ENCODE results near the gene TMEM183A. TPM values are rescaled to one million over a fixed set of nuclear protein-coding genes. Genes with fewer than 3 reads are reported as not detected.

The TMEM183A gene
- total and polyA plus RNA-seq, 9 of the 15 experiments (the other 6 are each of a cell fraction or from before 2014, with no cell fraction given), result 23.4 to 190 (median 124) TPM

DNA sequence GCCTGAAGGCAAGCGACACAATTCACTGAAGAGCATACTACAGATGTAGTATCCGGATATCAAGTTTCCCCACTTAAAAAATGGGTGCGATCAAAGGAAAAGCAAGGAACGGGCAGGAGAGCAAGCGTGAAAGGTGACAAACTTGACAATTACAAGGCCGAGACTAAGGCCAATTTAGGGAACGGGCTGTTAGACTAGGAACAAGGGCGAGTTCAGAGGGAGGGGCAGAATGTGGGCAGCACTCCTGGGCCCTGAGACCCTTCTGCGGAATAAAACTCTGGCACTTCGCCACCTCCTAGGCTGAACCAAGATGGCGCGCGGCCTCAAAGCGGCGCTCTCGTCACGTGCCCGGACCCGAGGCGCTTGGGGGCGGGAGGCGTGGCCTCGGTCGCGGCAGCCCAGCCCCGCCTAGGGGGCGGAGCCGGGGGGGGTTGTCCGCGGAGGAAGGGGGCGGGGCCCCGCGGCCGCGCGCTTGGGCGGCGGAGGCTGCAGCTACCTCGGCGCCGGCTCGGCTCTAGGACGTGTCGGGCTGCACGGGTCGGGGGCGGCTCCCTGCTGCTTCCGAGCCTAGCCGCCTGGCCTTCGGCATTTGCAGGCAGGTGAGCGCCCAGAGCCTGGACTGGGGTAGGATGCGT is 19.0 kb downstream of the TMEM183A start, which contains the start of gene PPFIA4 (continued):
- TF ChIP-seq, protein P1, sequence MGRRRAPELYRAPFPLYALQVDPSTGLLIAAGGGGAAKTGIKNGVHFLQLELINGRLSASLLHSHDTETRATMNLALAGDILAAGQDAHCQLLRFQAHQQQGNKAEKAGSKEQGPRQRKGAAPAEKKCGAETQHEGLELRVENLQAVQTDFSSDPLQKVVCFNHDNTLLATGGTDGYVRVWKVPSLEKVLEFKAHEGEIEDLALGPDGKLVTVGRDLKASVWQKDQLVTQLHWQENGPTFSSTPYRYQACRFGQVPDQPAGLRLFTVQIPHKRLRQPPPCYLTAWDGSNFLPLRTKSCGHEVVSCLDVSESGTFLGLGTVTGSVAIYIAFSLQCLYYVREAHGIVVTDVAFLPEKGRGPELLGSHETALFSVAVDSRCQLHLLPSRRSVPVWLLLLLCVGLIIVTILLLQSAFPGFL (CRISPR knock-in tag; IDR thresholded peaks at IDR 0.05), result no peak; the same call in 1 of the 2 replicates
- 0 out of 2 replicates have a peak, but pooled peaks have one; percentile 55 for TF ChIP-seq IFI16 (CRISPR knock-in tag; IDR thresholded peaks at IDR 0.05)
- TF ChIP-seq, protein P2, sequence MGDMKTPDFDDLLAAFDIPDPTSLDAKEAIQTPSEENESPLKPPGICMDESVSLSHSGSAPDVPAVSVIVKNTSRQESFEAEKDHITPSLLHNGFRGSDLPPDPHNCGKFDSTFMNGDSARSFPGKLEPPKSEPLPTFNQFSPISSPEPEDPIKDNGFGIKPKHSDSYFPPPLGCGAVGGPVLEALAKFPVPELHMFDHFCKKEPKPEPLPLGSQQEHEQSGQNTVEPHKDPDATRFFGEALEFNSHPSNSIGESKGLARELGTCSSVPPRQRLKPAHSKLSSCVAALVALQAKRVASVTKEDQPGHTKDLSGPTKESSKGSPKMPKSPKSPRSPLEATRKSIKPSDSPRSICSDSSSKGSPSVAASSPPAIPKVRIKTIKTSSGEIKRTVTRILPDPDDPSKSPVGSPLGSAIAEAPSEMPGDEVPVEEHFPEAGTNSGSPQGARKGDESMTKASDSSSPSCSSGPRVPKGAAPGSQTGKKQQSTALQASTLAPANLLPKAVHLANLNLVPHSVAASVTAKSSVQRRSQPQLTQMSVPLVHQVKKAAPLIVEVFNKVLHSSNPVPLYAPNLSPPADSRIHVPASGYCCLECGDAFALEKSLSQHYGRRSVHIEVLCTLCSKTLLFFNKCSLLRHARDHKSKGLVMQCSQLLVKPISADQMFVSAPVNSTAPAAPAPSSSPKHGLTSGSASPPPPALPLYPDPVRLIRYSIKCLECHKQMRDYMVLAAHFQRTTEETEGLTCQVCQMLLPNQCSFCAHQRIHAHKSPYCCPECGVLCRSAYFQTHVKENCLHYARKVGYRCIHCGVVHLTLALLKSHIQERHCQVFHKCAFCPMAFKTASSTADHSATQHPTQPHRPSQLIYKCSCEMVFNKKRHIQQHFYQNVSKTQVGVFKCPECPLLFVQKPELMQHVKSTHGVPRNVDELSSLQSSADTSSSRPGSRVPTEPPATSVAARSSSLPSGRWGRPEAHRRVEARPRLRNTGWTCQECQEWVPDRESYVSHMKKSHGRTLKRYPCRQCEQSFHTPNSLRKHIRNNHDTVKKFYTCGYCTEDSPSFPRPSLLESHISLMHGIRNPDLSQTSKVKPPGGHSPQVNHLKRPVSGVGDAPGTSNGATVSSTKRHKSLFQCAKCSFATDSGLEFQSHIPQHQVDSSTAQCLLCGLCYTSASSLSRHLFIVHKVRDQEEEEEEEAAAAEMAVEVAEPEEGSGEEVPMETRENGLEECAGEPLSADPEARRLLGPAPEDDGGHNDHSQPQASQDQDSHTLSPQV (IDR thresholded peaks at IDR 0.05), result peak; percentile 99
- TF ChIP-seq, protein P3, sequence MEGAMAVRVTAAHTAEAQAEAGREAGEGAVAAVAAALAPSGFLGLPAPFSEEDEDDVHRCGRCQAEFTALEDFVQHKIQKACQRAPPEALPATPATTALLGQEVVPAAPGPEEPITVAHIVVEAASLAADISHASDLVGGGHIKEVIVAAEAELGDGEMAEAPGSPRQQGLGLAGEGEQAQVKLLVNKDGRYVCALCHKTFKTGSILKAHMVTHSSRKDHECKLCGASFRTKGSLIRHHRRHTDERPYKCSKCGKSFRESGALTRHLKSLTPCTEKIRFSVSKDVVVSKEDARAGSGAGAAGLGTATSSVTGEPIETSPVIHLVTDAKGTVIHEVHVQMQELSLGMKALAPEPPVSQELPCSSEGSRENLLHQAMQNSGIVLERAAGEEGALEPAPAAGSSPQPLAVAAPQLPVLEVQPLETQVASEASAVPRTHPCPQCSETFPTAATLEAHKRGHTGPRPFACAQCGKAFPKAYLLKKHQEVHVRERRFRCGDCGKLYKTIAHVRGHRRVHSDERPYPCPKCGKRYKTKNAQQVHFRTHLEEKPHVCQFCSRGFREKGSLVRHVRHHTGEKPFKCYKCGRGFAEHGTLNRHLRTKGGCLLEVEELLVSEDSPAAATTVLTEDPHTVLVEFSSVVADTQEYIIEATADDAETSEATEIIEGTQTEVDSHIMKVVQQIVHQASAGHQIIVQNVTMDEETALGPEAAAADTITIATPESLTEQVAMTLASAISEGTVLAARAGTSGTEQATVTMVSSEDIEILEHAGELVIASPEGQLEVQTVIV (CRISPR knock-in tag; IDR thresholded peaks at IDR 0.05; ENCODE audit: borderline replicate concordance), result no peak
- TF ChIP-seq CEBPG (CRISPR knock-in tag; IDR thresholded peaks at IDR 0.05), result no peak
- TF ChIP-seq CEBPG (tag; conservative IDR thresholded peaks at IDR 0.05 in 1 of 2, IDR thresholded peaks at IDR 0.05 in 1 of 2), result no peak
- TF ChIP-seq, protein P4, sequence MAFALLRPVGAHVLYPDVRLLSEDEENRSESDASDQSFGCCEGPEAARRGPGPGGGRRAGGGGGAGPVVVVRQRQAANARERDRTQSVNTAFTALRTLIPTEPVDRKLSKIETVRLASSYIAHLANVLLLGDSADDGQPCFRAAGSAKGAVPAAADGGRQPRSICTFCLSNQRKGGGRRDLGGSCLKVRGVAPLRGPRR (CRISPR knock-in tag; IDR thresholded peaks at IDR 0.05), result peak; percentile 86
- peak; percentile 62; the same call in 1 of the 2 replicates for TF ChIP-seq ZBTB7A (IDR thresholded peaks at IDR 0.05; ENCODE audit: borderline replicate concordance, control insufficient read depth, low read depth, low read length)
- TF ChIP-seq, protein P5, sequence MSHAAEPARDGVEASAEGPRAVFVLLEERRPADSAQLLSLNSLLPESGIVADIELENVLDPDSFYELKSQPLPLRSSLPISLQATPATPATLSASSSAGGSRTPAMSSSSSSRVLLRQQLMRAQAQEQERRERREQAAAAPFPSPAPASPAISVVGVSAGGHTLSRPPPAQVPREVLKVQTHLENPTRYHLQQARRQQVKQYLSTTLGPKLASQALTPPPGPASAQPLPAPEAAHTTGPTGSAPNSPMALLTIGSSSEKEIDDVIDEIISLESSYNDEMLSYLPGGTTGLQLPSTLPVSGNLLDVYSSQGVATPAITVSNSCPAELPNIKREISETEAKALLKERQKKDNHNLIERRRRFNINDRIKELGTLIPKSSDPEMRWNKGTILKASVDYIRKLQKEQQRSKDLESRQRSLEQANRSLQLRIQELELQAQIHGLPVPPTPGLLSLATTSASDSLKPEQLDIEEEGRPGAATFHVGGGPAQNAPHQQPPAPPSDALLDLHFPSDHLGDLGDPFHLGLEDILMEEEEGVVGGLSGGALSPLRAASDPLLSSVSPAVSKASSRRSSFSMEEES (CRISPR knock-in tag; IDR thresholded peaks at IDR 0.05), result peak; percentile 88
- TF ChIP-seq NR1H2 (CRISPR knock-in tag; IDR thresholded peaks at IDR 0.05), result 0 out of 2 replicates have a peak, but pooled peaks have one; percentile 90
- TF ChIP-seq ZNF507 (tag; conservative IDR thresholded peaks at IDR 0.05), result 0 out of 2 replicates have a peak, but pooled peaks have one; percentile 27
